Stimulated activated CD8-positive, alpha-beta memory T cell treated with anti-CD3 and anti-CD28 coated beads, Interleukin-4, amount 100 ng/mL, for 1 hour (primary cell): Measurements from ENCODE around the gene VSTM2B.

Source experiments
- DNase-seq, 2 donors: peaks; one replicate each; pipeline ENCODE4 v3.0.0-alpha.2; 2020; ENCODE audit warnings: low read depth in 2 of 2, low spot score in 1 of 2

Gene VSTM2B

GRCh38 chr19:29587518-29587986 is 61.8 kb downstream of the VSTM2B start:
- peak in 1 of 2 donors; percentile 35 for DNase-seq

- no peak for DNase-seq
These were observed 62.3 kb downstream of the VSTM2B start for GRCh38 chr19:29588095-29588494.

- no peak for DNase-seq
These were observed 64.5 kb downstream of the VSTM2B start for GRCh38 chr19:29590278-29590677.

- no peak for DNase-seq
These were observed 65.9 kb downstream of the VSTM2B start for GRCh38 chr19:29591670-29592069.

GRCh38 chr19:29593869-29594268 is 68.1 kb downstream of the VSTM2B start:
- no peak for DNase-seq

- DNase-seq = no peak
These were observed 70.4 kb downstream of the VSTM2B start for GRCh38 chr19:29596080-29596727.

- no peak for DNase-seq
These were observed 71.2 kb downstream of the VSTM2B start for GRCh38 chr19:29596885-29597525.

GRCh38 chr19:29598036-29598435 is 72.2 kb downstream of the VSTM2B start:
- no peak for DNase-seq

- DNase-seq = no peak
These were observed 72.7 kb downstream of the VSTM2B start for GRCh38 chr19:29598496-29598895.

GRCh38 chr19:29603308-29603707 is 77.5 kb downstream of the VSTM2B start:
- DNase-seq = no peak

- DNase-seq = peak; percentile 97 to 99
These were observed 80.0 kb downstream of the VSTM2B start, which contains the start of gene POP4 for GRCh38 chr19:29605653-29606419. TSS of gene POP4 (plus strand) at chr19:29606283. CDS start at chr19:29606319, 36 bp downstream.

GRCh38 chr19:29606420-29606747 is 80.6 kb downstream of the VSTM2B start:
- DNase-seq = no peak

- DNase-seq = no peak
These were observed 83.8 kb downstream of the VSTM2B start for GRCh38 chr19:29609636-29610035.

GRCh38 chr19:29610213-29610573 is 84.4 kb downstream of the VSTM2B start:
- no peak for DNase-seq

- DNase-seq = peak; percentile 58 to 66
These were observed 84.9 kb downstream of the VSTM2B start for GRCh38 chr19:29610574-29611271.

- DNase-seq = no peak
These were observed 86.3 kb downstream of the VSTM2B start for GRCh38 chr19:29612121-29612520.

- no peak for DNase-seq
These were observed 87.2 kb downstream of the VSTM2B start for GRCh38 chr19:29612801-29613595.

GRCh38 chr19:29614046-29614445 is 88.3 kb downstream of the VSTM2B start:
- no peak for DNase-seq
